Upper lobe of left lung (tissue), 4 donors: ENCODE results near the gene EYA2.

Experiments
- CTCF ChIP-seq, 6 experiments: fragments of 450-650 bp in 4 of 6; fragments of 200-600 bp in 2 of 6; sonication (generic) in 2 of 6; IDR thresholded peaks; one replicate each; pipeline ENCODE4 v1.5.1; 2016 to 2019; ENCODE audit warnings: antibody characterized with exemption in 6 of 6
- EP300 ChIP-seq, 4 donors: sonication (generic); formaldehyde crosslinking; IDR thresholded peaks; one replicate each; pipeline ENCODE4 v1.5.1; 2017; ENCODE audit warnings: antibody characterized with exemption in 4 of 4, control low read depth in 2 of 4
- POLR2AphosphoS5 ChIP-seq, 2 donors: sonication (generic); formaldehyde crosslinking; IDR thresholded peaks; one replicate each; pipeline ENCODE4 v1.5.1; 2017; ENCODE audit warnings: antibody characterized with exemption in 2 of 2

GRCh38 chr20:46903256-46903655 is 8.6 kb downstream of the EYA2 start:
- TF ChIP-seq CTCF (IDR thresholded peaks at IDR 0.05) (no peak), POLR2AphosphoS5 (IDR thresholded peaks at IDR 0.05) (no peak), EP300 (IDR thresholded peaks at IDR 0.05) (no peak)
